HL-60 (cell line): ENCODE results near the gene TMEFF2.

Experiments used
- DNase-seq, 2 experiments: peaks; one replicate each; pipeline ENCODE4 v3.0.0-alpha.2; 2010 to 2020; ENCODE audit warnings: low read depth in 1 of 2, low spot score in 1 of 2
- H3K27ac ChIP-seq: fragments of 250-450 bp; sonication (Bioruptor Pico); replicated peaks from 2 replicates; pipeline ENCODE4 v1.5.1; 2020; ENCODE audit warnings: mild to moderate bottlenecking, moderate library complexity
- H3K27me3 ChIP-seq: fragments of 250-450 bp; sonication (Bioruptor Pico); 2 replicates; pipeline ENCODE4 v1.5.1; 2021; ENCODE audit warnings: mild to moderate bottlenecking, moderate library complexity; ENCODE audit not compliant: insufficient read depth, poor library complexity, severe bottlenecking
- H3K4me3 ChIP-seq: replicated peaks from 2 replicates; pipeline ENCODE4 v1.5.1; 2011; ENCODE audit warnings: mild to moderate bottlenecking, control low read depth, low read length; ENCODE audit not compliant: insufficient read depth
- CTCF ChIP-seq: IDR thresholded peaks from one replicate; pipeline ENCODE4 v1.5.1; 2011; ENCODE audit warnings: low read length, control low read depth, inconsistent platforms; ENCODE audit not compliant: insufficient read depth
- GABPA ChIP-seq: IDR thresholded peaks from 2 replicates; pipeline ENCODE4 v1.6.1; 2012; ENCODE audit warnings: low read depth
- POLR2AphosphoS5 ChIP-seq: IDR thresholded peaks from 2 replicates; pipeline ENCODE4 v1.6.1; 2012; ENCODE audit warnings: low read depth
- SPI1 ChIP-seq: IDR thresholded peaks from 2 replicates; pipeline ENCODE4 v1.6.1; 2012; ENCODE audit warnings: low read depth, mild to moderate bottlenecking, borderline replicate concordance
- TF ChIP-seq, protein P1 (sequence below): IDR thresholded peaks from 2 replicates; pipeline ENCODE4 v1.6.1; 2012; ENCODE audit warnings: low read depth; ENCODE audit not compliant: insufficient replicate concordance

Gene TMEFF2

DNA sequence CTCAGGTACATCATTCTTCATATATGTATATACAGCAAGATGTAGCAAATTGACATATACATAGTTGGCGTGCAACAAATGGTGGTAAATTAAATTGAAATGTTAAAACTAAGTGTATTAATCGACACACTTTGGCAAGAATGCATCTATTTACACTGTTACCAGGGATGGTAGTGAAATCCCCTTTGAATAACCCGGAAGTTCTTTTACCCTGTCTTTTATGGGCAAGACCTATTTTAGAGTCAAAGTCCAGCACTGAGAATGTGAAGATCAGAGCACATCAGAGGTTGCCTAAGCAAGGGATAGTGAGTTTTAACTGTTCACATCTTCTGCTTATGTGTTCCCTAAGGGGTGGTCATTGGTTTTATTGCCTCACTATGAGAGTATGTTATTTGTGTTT lies 7.6 kb upstream of the TMEFF2 start:
- H3K4me3 ChIP-seq, result no peak overlapping the region
- no peak for TF ChIP-seq CTCF
- TF ChIP-seq, protein P1, sequence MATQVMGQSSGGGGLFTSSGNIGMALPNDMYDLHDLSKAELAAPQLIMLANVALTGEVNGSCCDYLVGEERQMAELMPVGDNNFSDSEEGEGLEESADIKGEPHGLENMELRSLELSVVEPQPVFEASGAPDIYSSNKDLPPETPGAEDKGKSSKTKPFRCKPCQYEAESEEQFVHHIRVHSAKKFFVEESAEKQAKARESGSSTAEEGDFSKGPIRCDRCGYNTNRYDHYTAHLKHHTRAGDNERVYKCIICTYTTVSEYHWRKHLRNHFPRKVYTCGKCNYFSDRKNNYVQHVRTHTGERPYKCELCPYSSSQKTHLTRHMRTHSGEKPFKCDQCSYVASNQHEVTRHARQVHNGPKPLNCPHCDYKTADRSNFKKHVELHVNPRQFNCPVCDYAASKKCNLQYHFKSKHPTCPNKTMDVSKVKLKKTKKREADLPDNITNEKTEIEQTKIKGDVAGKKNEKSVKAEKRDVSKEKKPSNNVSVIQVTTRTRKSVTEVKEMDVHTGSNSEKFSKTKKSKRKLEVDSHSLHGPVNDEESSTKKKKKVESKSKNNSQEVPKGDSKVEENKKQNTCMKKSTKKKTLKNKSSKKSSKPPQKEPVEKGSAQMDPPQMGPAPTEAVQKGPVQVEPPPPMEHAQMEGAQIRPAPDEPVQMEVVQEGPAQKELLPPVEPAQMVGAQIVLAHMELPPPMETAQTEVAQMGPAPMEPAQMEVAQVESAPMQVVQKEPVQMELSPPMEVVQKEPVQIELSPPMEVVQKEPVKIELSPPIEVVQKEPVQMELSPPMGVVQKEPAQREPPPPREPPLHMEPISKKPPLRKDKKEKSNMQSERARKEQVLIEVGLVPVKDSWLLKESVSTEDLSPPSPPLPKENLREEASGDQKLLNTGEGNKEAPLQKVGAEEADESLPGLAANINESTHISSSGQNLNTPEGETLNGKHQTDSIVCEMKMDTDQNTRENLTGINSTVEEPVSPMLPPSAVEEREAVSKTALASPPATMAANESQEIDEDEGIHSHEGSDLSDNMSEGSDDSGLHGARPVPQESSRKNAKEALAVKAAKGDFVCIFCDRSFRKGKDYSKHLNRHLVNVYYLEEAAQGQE, result no peak
- TF ChIP-seq POLR2AphosphoS5, result no peak
- no peak for TF ChIP-seq GABPA
- TF ChIP-seq SPI1, result no peak
- no peak for DNase-seq
- no peak overlapping the region for H3K27ac ChIP-seq
- no peaks in the 10 kb centered on the region for H3K27me3 ChIP-seq

GRCh38 chr2:192201116-192201515 lies 6.4 kb upstream of the TMEFF2 start:
- Histone ChIP-seq H3K4me3 (no peak overlapping the region), H3K27ac (no peak overlapping the region), H3K27me3 (peaks cover 8% of the 10 kb centered on the region)
- TF ChIP-seq, protein P1, result no peak
- TF ChIP-seq SPI1 (no peak), CTCF (no peak), POLR2AphosphoS5 (no peak), GABPA (no peak)
- no peak for DNase-seq

- peaks cover 39% of the 10 kb centered on the region for H3K27me3 ChIP-seq
Measured at GRCh38 chr2:192197357-192197756, 2.6 kb upstream of the TMEFF2 start.

More at GRCh38 chr2:192197357-192197756, 2.6 kb upstream of the TMEFF2 start:
- H3K4me3 ChIP-seq, result no peak overlapping the region
- TF ChIP-seq, protein P1, result no peak
- TF ChIP-seq POLR2AphosphoS5, result no peak
- no peak for TF ChIP-seq SPI1
- TF ChIP-seq GABPA, result no peak
- TF ChIP-seq CTCF, result no peak
- DNase-seq, result no peak
- H3K27ac ChIP-seq, result no peak overlapping the region
